GM21737 (cell line): ENCODE measurements around the gene EYA2.
"Not testable (repeated sequence)": the region's sequence is repeated elsewhere in the genome, so short reads cannot be mapped to it uniquely, and the experiment has no call there.

Source experiments
- ATAC-seq: cut with Tn5 transposase; IDR thresholded peaks from one replicate; pipeline ENCODE4 v1.9.1; 2021; ENCODE audit warnings: mild to moderate bottlenecking, moderate library complexity; ENCODE audit not compliant: unreplicated experiment

The EYA2 gene

DNA sequence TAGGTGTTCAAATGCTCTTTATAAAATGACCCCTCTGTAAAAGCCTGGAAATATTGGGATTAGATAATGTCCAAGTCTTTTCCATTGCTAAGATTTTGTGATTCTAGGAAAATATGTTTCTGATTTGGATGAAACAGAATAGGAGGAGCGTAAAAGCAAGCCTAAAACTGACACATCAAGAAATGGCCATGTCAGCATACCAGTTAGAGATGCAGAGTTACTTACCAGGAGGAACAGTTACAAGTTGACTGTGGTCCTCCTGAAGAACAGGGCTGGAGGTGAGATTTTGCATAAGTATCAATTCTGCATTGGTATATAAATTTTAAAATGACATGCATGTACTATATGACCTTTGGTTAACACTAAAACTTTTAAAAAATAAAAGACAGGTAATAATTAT lies 35.3 kb downstream of the EYA2 start:
- ATAC-seq: no peak

DNA sequence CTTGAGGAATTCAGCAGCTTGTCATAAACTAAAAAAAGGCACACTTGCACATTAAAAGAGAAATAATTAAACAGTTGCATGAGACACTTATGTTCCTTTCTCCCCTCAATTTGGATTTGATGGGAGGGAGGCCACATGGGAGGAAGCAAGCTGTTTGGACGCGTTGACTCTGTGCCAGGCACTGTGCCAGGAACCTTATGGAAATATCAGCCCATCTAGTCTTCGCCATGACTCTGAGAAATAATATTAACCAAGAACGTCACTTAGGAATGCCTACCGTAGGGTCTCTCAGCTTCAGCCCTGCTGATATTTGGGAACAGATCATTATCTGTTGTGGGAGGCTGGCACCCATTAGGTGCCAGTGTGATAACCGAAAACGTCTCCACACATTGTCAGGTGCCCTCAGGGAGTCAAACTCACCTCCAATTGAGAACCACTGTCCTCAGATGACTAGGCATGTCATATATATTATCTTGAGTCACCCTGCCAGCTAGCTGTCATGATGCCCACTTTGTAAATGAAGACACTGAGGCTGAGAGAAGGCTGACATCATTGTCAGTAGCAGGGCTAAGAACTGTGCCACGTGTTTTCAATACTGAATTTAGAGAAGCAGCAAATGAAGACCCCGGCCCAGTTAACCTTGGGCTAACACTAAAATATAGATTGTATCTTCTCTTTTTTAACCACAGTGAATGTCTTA lies 36.1 kb downstream of the EYA2 start:
- ATAC-seq: no peak

DNA sequence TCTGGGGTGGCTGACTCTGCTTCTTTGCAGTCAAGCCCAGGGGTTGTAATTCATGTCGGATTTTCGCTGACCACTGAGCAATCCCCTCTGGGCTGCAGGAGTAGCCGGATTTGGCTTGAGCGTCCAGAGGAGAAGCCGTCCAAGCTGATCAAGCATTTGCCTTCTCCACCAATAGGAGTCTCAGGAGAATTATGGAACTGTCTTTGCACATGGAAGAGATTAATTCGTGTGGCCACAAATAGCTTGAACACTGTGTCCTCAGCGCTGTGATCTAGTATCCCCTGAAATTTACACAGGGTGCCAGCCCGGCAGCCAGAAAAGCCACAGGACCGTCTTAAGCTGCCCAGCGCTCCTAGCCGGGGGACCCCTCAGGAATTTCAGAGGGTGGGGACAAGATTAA lies 37.1 kb downstream of the EYA2 start:
- no peak for ATAC-seq

DNA sequence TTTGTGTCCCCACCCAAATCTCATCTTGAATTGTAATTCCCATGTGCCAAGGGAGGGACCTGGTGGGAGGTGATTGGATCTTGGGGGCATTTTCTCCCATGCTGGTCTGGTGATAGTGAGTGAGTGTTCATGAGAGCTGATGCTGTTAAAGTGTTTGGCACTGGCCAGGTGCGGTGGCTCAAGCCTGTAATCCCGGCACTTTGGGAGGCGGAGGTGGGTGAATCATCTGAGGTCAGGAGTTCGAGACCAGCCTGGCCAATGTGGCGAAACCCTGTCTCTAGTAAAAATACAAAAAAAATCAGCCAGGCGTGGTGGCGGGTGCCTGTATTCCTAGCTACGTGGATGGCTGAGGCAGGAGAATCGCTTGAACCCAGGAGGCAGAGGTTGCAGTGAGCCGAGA lies 37.8 kb downstream of the EYA2 start:
- not testable (repeated sequence) for ATAC-seq

DNA sequence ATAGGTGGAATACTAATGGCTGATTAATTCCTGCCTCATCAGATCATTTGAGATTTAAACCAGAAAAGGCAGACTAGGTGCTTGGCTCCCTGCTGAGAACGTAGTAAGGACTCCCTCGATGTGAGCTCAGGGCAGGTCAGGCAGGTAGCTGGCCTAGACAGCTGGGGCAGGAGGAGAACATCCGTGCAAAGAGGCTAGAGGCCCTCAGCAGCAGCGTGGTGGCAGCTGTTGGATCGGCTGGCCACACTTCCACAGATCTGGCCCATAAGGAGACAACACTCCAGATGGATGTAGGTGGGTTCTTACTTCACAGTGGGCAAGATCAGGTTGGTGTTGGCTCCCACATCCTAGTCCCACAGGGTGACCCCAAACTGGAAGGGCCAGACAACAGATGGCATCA lies 38.5 kb downstream of the EYA2 start:
- no peak for ATAC-seq

DNA sequence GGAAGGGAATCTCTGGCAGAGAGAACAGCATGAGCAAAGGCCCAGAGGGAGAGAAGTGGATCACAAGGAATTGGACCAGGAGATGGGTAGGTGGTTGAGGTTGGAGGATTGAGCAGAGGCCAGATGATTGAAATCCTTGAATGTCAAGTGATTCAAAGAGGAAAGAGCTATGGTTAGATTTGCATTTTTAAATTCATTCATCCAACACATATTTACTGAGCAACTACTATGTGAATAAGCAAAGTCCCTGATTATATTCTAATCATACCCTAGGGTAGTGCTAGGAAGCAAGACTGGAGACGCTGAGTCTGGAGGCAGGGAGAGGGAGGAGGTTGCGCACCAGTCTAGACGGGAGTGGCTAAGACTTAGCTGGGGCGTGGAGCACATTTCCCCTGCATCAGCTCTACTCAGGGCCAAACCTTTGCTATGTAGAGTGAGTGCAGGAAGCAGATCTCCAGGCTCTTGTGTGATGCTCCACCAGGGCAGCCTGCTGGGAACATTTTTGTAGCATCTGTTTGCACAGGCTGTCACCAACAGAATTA lies 40.2 kb downstream of the EYA2 start:
- ATAC-seq: no peak

DNA sequence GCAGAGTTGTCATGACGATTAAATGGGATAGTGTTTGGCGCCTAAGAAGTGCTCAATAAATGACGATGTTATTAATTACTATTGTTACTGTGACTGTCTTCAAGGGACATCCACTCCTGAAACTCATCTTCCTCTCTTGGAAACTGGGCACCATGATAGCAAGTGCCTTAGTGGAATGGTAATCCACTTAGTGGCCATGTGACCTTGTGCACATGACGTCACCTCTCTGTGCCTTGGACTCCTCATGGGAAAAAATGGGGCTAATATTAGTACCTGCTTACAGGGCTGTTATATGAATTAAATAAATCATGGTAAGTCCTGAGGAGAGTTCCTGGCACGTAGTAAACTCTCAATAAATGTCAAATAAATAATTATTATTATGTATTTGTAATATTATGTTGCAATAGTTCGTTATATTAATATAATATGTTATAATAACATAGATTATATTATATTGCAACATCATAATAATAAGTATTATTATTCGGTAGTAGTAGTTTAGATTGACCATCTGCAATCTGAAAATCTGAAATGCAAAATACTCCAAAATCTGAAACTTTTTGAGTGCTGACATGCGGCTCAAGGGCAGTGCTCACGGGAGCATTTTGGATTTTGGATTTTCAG lies 40.9 kb downstream of the EYA2 start:
- no peak for ATAC-seq

DNA sequence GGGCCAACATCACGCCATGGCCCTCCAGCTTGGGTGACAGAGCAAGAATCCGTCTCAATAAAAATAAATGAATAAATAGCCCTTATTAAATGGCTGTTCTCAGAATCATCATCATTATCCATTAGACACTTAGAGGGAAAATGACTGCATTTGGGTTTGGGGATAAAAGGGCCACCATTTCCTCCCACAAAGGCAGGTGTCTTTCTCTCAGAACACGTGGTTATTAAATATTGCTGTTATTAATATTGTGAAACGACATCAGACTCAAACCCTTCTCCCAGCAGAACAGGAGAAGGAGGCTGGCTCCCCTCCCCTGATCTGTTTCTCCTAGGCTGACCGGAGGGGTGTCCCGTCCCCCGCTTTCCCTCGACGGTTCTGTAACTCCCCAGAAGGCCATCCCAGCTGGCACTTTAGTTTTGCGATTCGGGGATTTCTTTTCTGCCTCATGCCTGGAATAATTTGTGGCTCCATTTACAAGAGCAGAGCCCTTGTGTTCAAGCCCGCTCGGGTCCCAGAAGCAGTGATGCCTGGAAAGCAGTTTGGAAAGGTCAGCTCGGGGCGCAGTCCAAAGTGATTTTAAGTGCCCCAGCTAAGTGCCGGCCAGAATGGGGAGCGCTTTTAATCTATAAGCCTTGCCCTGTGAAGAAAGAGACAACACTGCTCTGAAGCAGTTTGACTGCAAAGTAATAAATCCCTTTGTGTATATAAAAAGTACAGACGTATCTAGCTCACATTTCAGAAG lies 41.9 kb downstream of the EYA2 start:
- ATAC-seq: no peak

DNA sequence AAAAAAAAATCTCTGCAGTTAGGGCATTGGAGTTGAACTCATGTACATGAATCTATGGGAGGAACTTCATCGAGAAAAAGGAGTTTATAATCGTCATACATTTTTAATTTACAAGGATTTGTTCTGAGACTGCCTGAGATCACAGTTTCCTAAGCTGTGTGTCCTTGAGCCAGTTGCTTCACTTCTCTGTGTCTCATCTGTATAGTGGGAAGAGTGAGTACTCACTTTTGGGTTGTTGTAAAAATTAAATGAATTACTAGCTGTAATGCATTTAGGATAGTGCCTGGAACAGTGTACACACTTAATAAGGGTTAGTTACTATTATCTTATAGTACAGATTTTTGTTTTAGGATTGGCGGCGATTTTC lies 42.5 kb downstream of the EYA2 start:
- ATAC-seq: no peak

DNA sequence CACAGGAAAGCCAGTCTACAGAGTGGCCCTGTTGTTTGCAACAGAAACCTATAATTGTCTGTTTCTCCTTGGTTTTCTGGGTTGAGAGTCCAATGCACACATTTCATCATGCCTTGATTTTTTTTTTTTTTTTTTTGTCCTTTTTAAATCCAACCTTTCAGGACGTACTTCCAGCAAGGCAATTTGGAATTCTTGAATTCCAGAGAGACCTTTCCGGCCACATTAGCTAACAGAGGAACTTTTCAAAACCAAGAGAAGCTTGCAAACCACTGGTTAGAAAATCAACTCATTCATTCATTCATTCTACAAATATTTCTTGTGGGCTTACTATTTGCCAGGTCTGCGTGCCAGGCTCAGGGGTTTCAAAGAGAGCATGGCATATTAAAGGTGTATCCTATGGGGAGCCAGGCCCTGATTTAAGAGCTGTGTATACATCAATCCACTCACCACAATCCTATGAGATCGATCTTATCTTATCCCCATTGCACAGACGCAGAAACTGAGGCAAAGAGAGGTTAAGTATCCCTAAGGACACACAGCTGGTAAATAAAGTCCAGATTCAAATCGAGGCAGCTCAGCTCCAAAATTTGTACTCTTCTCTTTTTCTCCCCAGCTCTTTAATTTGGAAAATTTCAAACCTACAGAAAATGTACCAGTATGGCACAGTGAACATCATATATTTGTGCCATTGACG lies 43.0 kb downstream of the EYA2 start:
- ATAC-seq: no peak

DNA sequence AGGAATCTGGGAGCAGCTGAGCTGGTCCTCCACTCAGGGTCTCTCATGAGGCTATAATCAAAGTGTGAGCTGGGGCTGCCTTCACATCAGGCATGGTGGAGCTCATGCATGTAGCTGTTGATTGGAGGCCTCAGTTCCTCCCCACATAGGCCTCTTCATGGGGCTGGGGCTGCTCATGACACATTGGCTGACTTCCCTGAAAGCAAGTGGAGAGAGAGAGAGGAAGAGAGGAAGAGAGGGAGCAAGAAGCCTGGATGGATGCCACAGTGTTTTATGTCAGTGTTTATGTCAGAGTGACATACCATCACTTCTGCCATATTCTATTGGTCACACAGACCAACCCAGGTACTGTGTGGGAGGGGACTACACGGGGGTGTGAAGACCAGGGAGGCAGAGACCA lies 43.8 kb downstream of the EYA2 start:
- no peak for ATAC-seq

DNA sequence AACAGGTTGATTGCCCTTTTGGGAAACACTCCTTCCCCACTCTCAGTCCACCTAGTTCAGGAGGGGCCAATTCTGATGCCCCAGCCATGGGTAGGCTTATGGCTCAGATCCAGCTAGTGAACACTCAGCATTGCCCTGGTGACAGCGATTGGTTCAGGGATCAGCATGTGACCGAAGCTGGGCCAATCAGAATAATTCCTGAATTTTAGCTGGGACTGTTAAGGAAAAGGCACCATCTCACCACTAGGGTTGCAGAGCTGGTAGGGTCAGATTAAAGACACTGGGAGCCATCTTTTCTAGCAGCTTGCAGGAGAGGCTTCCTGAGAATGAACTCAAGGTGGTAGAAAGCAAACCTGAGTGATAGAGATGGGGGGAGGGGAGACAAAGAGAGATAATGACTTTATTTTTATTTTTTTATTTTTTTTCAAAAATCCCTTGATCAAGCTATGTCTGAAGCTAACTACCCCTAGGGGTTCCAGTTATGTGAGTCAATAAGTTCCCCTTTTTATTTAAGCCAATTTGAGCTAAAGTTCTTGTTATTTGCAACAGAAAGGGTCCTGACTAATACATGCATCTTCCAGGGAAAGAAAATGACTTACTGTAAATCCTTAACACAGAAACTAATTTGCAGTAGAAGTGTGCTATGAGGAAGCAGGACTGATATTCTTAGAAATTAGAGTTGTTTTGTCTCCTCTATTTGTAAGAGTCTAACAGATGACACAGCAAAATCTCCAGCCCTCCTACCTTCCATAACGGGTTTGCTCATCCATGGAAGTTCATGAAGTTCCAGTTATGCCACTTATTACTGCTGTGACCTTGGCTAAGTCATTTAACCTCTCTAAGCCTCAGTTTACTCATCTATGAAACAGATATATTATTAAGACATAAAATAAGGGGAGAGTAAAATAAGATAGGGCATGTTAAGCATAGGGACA lies 44.7 kb downstream of the EYA2 start:
- no peak for ATAC-seq

DNA sequence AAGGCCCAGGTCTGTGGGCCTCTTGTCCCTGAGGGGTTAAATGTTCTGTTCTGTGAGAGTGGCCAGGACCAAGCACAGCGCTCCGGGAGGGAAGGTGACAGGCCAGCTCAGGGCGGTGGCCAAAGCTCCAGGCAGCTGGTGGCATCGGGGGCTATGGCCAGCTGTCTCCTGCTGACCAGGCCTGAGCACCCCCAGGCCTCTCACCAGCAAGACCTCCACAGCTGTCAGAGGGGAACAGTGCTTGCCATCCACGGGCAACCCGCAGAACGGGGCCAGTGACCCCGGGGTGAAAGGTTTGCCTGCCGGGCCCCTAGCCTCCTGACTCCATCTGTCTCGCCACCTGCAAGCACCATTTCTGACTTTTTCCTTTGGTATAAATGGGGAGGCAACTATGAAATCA lies 46.0 kb downstream of the EYA2 start:
- no peak for ATAC-seq

DNA sequence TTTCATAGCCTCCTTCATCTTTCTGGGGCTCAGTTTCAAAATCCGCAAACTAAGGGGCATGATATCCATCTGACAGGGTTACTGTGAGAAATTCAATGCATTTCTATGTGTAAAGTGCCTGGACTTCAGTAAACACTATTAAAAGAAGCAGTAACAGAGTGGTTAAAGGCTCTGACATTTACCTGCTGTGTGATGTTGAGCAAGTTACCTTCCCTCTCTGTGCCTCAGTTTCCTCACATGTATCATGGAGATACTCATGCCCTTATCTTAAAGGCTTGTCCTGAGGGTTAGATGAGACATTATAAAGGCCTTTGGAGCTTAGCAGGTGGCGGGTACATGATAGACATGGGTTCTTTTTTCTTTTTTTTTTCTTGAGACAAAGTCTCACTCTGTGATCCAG lies 46.8 kb downstream of the EYA2 start:
- ATAC-seq: no peak

DNA sequence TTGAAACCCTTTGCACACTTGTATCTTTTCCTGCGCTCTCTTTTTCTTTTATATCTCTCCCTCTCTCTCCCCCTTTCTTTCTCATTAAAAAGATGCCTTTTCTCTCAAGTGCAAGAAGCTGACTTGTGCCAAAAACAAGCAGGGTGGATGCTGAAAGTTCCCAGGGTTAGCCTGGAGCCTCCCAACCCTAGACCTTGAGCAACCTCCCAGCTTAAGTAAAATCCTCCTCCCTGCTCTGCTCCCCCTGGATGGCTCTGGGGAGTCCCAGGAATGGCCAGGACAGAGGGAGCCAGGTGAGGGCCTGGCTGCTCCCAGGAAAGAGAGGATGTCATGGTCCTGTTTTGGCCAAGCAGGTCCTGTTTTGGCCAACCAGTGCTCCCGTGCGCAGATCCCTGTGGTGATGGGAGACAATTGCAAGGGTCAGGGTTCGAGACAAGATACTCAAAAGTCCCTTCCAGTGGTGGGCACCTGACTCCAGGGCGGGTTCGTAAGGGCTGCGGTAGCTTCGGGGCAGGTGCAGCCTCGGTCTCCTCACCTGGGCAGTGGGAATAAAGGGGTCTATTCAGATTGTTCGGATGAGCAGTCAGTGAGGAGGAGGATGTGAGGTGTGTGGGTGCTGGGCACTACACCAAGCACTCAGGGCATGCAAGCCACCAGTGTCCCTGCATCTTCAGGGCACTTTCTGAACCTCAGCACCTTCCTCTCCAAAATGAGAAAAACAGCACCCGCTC lies 49.4 kb downstream of the EYA2 start:
- ATAC-seq: no peak

DNA sequence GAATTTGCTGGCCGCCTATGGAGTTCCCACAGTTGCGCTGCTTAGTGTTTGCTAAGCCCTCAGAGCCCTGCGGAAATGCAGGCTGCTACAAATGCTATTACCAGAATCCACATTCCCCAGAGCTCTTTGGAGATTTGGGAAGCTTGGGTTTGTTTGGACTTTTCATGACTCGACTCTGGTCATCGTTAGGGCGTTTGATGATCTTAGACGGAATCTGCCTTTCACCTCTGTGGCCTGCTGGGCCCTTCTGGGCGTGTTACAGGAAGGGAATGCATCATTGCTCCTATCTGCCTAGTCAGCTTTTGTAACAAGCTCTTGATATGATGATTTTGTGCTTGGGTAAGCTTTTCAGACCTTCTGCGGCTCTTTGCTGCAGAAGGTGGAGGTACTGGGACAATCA lies 50.8 kb downstream of the EYA2 start:
- no peak for ATAC-seq

DNA sequence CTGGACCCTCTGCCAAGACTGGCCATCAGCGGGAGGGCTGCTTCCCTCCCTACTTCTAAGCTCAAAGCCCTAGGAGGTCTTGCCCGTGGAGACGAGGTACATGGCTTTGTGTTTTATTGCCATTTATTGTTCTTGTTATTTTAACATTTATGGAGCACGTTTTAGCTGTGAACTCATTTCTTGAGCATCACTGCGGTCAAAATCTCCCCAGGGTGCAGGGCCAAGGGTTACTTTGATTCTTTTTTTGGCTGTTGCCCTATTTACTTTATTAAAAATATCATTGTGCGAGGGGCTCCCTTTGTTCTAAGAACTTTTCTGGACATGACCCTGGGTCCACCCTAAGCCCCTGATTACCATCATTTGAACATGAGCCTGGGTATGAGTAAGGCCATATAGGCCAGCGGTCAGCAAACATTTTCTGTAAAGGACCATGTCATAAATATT lies 51.6 kb downstream of the EYA2 start:
- no peak for ATAC-seq

DNA sequence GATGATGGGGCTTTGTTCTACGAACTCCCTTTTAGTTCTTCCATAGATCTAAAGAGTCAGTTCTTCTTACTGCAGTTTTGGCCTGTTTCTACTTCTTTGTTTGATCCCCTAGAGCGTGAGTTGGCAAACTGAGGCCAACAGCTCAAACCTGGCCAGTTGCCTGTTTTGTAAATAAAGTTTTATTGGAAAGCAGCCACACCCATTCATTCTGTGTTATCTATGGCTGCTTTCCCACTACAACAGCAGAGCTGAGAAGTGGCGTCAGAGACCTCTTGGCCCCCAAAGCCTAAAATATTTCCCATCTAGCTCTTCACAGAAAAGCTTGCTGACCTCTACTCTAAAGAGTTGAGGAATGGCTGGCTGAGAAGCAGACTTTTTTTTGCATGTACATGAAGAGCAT lies 52.2 kb downstream of the EYA2 start:
- ATAC-seq: no peak

DNA sequence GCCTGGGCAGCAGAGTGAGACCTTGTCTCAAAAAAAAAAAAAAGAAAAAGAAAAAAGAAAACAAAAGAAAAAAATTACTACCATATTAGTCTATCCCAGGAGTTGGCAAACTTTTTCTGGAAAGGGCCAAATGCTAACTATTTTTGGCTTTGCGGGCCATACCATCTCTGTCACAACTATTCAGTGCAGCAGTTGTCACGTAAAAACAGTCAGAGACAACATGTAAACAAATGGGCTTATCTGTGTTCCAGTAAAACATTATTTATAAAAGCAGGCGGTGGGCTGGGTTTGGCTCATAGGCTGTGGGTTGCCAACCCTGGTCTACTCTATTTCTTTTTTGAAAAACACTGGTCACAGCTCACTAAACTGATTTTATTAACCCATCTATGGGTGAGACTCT lies 53.4 kb downstream of the EYA2 start:
- no peak for ATAC-seq

DNA sequence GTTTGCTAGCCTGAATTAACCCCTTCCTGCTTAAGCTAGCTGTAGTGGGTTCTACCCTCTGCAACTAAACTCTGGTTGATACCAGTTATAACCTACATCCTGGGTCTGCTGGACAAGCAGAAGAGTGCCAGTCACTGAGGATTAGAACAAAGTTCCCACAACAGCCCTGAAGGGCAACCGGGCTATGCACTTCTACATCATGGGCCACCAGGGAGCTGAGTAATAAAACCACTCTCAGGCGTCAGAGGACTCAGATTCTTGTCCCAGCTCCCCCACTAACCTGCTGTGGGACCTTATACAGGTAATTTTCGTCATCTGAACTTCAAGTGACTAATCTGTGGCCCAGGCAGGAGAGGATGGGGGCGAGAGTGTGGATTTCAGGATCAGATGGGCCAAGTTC lies 56.8 kb downstream of the EYA2 start:
- ATAC-seq: no peak
